Ishikawa (cell line): ENCODE results near the gene SELENOM.
A peak's percentile ranks its signal among the peaks of the same experiment; 100 is the strongest.

Experiments used
- CEBPB ChIP-seq: IDR thresholded peaks from 2 replicates; pipeline ENCODE4 v1.6.1; 2012
- CREB1 ChIP-seq: IDR thresholded peaks from 2 replicates; pipeline ENCODE4 v1.6.1; 2012; ENCODE audit warnings: low read depth
- EGR1 ChIP-seq: IDR thresholded peaks from 2 replicates; pipeline ENCODE4 v1.6.1; 2012
- EP300 ChIP-seq: IDR thresholded peaks from 2 replicates; pipeline ENCODE4 v1.6.1; 2012; ENCODE audit warnings: borderline replicate concordance
- FOXM1 ChIP-seq: IDR thresholded peaks from 2 replicates; pipeline ENCODE4 v1.6.1; 2012; ENCODE audit warnings: low read depth, borderline replicate concordance
- NFIC ChIP-seq: IDR thresholded peaks from 2 replicates; pipeline ENCODE4 v1.6.1; 2012
- RAD21 ChIP-seq: IDR thresholded peaks from 2 replicates; pipeline ENCODE4 v1.6.1; 2012; ENCODE audit warnings: low read depth
- TAF1 ChIP-seq: IDR thresholded peaks from 2 replicates; pipeline ENCODE4 v1.6.1; 2012; ENCODE audit warnings: low read depth, mild to moderate bottlenecking
- TCF12 ChIP-seq: IDR thresholded peaks from 2 replicates; pipeline ENCODE4 v1.6.1; 2012; ENCODE audit warnings: low read depth
- TEAD4 ChIP-seq: IDR thresholded peaks from 2 replicates; pipeline ENCODE4 v1.6.1; 2012
- USF1 ChIP-seq: IDR thresholded peaks from 2 replicates; pipeline ENCODE4 v1.6.1; 2012
- YY1 ChIP-seq: IDR thresholded peaks from 2 replicates; pipeline ENCODE4 v1.6.1; 2012; ENCODE audit warnings: low read depth
- ZBTB7A ChIP-seq: IDR thresholded peaks from 2 replicates; pipeline ENCODE4 v1.6.1; 2012; ENCODE audit warnings: low read depth
- TF ChIP-seq, protein P1 (sequence below): IDR thresholded peaks from 2 replicates; pipeline ENCODE4 v1.6.1; 2012; ENCODE audit warnings: low read depth, mild to moderate bottlenecking
- TF ChIP-seq, protein P2 (sequence below): IDR thresholded peaks from 2 replicates; pipeline ENCODE4 v1.6.1; 2012

Gene SELENOM

GRCh38 chr22:31083923-31084810 lies 23.2 kb downstream of the SELENOM start:
- TF ChIP-seq TCF12 (no peak), NFIC (no peak), CEBPB (no peak), RAD21 (no peak), EP300 (no peak)

GRCh38 chr22:31083377-31083768 lies 24.0 kb downstream of the SELENOM start:
- TF ChIP-seq CEBPB: no peak
- no peak for TF ChIP-seq TCF12
- no peak for TF ChIP-seq FOXM1
- no peak for TF ChIP-seq EP300
- TF ChIP-seq CREB1: no peak
- no peak for TF ChIP-seq USF1
- TF ChIP-seq TEAD4: no peak
- TF ChIP-seq RAD21: no peak
- TF ChIP-seq NFIC: no peak

DNA sequence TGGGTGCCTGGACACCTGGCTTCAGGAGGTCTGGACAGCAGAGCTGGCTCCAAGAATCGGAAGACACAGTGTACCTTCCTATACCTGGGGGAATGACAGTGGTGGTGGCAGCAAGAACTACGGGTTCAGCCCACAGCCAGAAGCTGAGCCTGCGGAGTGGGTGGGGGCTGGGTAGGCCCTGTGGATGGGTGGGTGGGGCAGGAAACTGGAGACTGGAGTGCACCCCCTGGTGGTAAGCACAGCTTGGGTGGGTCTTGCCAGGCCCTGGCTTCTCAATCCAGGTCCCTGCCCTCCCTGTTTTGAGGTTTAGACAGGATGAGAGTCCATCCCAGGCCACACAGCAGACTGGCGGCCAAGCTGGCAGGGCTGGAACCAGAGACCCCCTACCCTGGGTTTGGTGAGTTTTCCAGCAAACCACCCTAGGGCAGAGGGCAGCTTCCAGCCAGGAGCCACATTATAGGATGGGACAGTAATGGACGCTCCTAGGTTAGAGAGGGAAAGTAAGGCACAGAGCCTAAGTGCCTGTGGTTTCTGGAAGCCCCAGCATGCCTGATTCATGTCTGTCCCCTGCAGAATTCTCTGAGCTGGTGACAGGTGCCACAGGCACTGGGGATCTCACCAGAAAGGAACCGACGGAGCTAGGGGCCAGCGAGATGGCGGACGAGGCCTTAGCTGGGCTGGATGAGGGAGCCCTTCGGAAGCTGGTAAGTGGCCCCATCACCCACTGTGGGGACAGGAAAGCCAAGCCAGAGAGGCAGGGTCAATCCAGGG lies 24.6 kb downstream of the SELENOM start:
- TF ChIP-seq ZBTB7A (no peak; the same call in 1 of the 2 replicates), TCF12 (no peak), NFIC (no peak), CREB1 (no peak), USF1 (no peak), TAF1 (no peak), CEBPB (no peak), TEAD4 (no peak), RAD21 (peak; percentile 29; the same call in 1 of the 2 replicates)

- no peak for TF ChIP-seq NFIC
- no peak for TF ChIP-seq TEAD4
- TF ChIP-seq USF1: no peak
- TF ChIP-seq FOXM1: no peak
- no peak for TF ChIP-seq ZBTB7A
- TF ChIP-seq CEBPB: no peak
- TF ChIP-seq YY1: no peak
- TF ChIP-seq EGR1: no peak
- no peak for TF ChIP-seq CREB1
- TF ChIP-seq, protein P1, sequence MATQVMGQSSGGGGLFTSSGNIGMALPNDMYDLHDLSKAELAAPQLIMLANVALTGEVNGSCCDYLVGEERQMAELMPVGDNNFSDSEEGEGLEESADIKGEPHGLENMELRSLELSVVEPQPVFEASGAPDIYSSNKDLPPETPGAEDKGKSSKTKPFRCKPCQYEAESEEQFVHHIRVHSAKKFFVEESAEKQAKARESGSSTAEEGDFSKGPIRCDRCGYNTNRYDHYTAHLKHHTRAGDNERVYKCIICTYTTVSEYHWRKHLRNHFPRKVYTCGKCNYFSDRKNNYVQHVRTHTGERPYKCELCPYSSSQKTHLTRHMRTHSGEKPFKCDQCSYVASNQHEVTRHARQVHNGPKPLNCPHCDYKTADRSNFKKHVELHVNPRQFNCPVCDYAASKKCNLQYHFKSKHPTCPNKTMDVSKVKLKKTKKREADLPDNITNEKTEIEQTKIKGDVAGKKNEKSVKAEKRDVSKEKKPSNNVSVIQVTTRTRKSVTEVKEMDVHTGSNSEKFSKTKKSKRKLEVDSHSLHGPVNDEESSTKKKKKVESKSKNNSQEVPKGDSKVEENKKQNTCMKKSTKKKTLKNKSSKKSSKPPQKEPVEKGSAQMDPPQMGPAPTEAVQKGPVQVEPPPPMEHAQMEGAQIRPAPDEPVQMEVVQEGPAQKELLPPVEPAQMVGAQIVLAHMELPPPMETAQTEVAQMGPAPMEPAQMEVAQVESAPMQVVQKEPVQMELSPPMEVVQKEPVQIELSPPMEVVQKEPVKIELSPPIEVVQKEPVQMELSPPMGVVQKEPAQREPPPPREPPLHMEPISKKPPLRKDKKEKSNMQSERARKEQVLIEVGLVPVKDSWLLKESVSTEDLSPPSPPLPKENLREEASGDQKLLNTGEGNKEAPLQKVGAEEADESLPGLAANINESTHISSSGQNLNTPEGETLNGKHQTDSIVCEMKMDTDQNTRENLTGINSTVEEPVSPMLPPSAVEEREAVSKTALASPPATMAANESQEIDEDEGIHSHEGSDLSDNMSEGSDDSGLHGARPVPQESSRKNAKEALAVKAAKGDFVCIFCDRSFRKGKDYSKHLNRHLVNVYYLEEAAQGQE: no peak
- no peak for TF ChIP-seq TCF12
- TF ChIP-seq RAD21: no peak
- TF ChIP-seq EP300: no peak
Measured at GRCh38 chr22:31081963-31082605, 25.3 kb downstream of the SELENOM start.

DNA sequence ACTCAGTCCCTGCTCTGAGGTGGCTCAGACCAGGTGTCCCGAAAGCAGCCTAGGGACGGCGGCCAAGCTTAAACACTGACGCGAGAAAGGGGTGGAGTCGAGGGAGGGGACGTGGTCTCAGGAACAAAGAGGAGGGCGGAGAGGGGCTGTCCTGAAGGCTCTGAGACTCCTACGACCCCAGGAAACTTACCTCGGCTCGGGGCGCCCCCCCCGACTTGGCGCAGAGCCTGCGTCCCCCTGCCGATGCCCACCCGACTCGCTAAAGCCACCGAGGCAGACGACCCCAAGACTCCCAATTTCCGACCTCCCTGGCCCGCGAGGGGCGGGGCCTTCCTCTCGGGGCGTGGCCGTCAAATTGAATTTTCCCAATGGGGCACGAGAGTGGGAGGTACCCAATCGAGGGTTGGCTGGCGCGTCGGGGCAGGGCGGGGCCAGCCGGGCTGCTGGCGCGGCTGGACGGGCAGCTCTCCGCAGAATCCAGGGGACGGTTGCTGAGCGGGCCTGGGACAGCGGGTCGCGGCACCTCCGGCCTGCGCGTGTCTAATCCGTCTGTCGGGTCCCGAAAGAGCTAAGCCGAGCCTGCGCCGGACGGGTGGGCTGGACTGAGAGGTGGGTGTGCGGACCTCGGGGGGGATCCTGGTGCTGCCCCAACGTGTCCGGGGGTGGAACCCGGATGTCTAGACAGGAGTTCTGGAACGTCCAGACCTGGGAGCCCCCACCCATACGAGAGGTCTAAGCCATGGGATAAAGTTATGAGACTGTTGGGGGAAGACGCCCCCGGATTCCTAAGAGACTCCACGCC lies 26.3 kb downstream of the SELENOM start, which contains the start of gene SMTN:
SMTN (plus strand) TSS at position 471 of the 802 bp plus-strand sequence. CDS start 1,941 bp downstream, outside the sequence.
- TF ChIP-seq, protein P1: no peak
- TF ChIP-seq TAF1: peak; percentile 96
- TF ChIP-seq TCF12: peak; percentile 29
- no peak for TF ChIP-seq CEBPB
- no peak for TF ChIP-seq FOXM1
- TF ChIP-seq ZBTB7A: peak; percentile 56; the same call in 1 of the 2 replicates
- TF ChIP-seq YY1: no peak
- peak; percentile 15; the same call in 1 of the 2 replicates for TF ChIP-seq TEAD4
- TF ChIP-seq, protein P2, sequence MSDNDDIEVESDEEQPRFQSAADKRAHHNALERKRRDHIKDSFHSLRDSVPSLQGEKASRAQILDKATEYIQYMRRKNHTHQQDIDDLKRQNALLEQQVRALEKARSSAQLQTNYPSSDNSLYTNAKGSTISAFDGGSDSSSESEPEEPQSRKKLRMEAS: peak; percentile 62
